A549 (cell line): ENCODE results near the gene GPR15LG. TPM values are rescaled to one million over a fixed set of nuclear protein-coding genes. Genes with fewer than 3 reads are reported as not detected.

Experiments used
- ATAC-seq, 2 experiments: fragments of 200-7000 bp in 1 of 2; fragments of >200 bp in 1 of 2; cut with Nextera tagmentation in 1 of 2; cut with Tn5 transposase in 1 of 2; 3 replicates each; pipeline versions ENCODE4 v1.8.0 to v1.9.1; 2018 to 2020; ENCODE audit warnings: mild to moderate bottlenecking in 1 of 2, moderate library complexity in 1 of 2
- CTCF ChIA-PET: fragments of 300-600 bp; sonication (Branson Sonifier 250); formaldehyde crosslinking; extraction: SDS; loops from one replicate; lab custom pipeline; 2021; ENCODE audit warnings: antibody characterized with exemption, inconsistent platforms; lab: Yijun Ruan, JAX
- POLR2A ChIA-PET: fragments of 350-600 bp; formaldehyde crosslinking; extraction: SDS; loops from one replicate; lab custom pipeline; 2021; ENCODE audit warnings: antibody characterized with exemption, inconsistent platforms; lab: Yijun Ruan, JAX
- DNase-seq, 2 experiments: peaks; one replicate each; pipeline versions ENCODE4 v3.0.0 to v3.0.0-alpha.2; 2011 to 2016; ENCODE audit warnings: low read depth in 1 of 2, low spot score in 1 of 2
- FAIRE-seq: peaks from 2 replicates; lab custom pipeline; 2011; peaks lifted over from hg19 to GRCh38; lab: Jason Lieb, UNC
- H3K27ac ChIP-seq, 2 experiments: fragments of >200 bp; sonication (Bioruptor Twin); formaldehyde crosslinking; 3 replicates each; pipeline ENCODE4 v1.5.1; 2016 to 2017
- H3K4me1 ChIP-seq: fragments of >200 bp; sonication (Bioruptor Twin); formaldehyde crosslinking; 3 replicates; pipeline ENCODE4 v1.6.1; 2016
- H3K4me2 ChIP-seq: fragments of >200 bp; sonication (Bioruptor Twin); formaldehyde crosslinking; 3 replicates; pipeline ENCODE4 v1.6.1; 2016
- H3K4me3 ChIP-seq: fragments of >200 bp; sonication (Bioruptor Twin); formaldehyde crosslinking; 3 replicates; pipeline ENCODE4 v1.5.1; 2016
- H3K9me3 ChIP-seq: fragments of >200 bp; sonication (Bioruptor Twin); formaldehyde crosslinking; 3 replicates; pipeline ENCODE4 v1.6.1; 2016
- CBX2 ChIP-seq: fragments of 200-600 bp; sonication (generic); IDR thresholded peaks from 2 replicates; pipeline ENCODE4 v1.6.1; 2016; ENCODE audit warnings: low read depth, mild to moderate bottlenecking, borderline replicate concordance
- CEBPB ChIP-seq, 2 experiments: fragments of >200 bp in 1 of 2; sonication (Bioruptor Twin) in 1 of 2; formaldehyde crosslinking in 1 of 2; IDR thresholded peaks; 2 replicates each; pipeline ENCODE4 v1.6.1; 2012 to 2016
- EHMT2 ChIP-seq: fragments of 200-600 bp; sonication (generic); IDR thresholded peaks from 2 replicates; pipeline ENCODE4 v1.6.1; 2016; ENCODE audit warnings: antibody characterized with exemption, low read depth, mild to moderate bottlenecking, moderate library complexity
- EP300 ChIP-seq, 2 experiments: fragments of >200 bp; sonication (Bioruptor Twin); formaldehyde crosslinking; IDR thresholded peaks; 2 replicates in 1 of 2; 3 replicates in 1 of 2; pipeline ENCODE4 v1.6.1; 2016 to 2017
- FOSB ChIP-seq: fragments of 250-450 bp; sonication (Bioruptor Pico); IDR thresholded peaks from 2 replicates; pipeline ENCODE4 v1.5.0; 2020; ENCODE audit warnings: mild to moderate bottlenecking, moderate library complexity
- FOSL2 ChIP-seq, 2 experiments: fragments of 450-650 bp in 1 of 2; fragments of >200 bp in 1 of 2; sonication (Bioruptor Twin) in 1 of 2; formaldehyde crosslinking; IDR thresholded peaks; 2 replicates each; pipeline versions ENCODE4 v1.5.0 to v1.6.1; 2016 to 2020; ENCODE audit warnings: mild to moderate bottlenecking in 1 of 2, moderate library complexity in 1 of 2
- HEYL ChIP-seq: fragments of 250-450 bp; sonication (Bioruptor Pico); IDR thresholded peaks from 2 replicates; pipeline ENCODE4 v1.8.0; 2021; ENCODE audit warnings: mild to moderate bottlenecking, moderate library complexity
- HOXB13 ChIP-seq: fragments of 250-450 bp; sonication (Bioruptor Pico); IDR thresholded peaks from 2 replicates; pipeline ENCODE4 v1.5.0; 2020; ENCODE audit warnings: low read depth, mild to moderate bottlenecking, moderate library complexity
- HOXB5 ChIP-seq: fragments of 250-450 bp; sonication (Bioruptor Pico); IDR thresholded peaks from 2 replicates; pipeline ENCODE4 v1.5.0; 2020; ENCODE audit warnings: mild to moderate bottlenecking, moderate library complexity
- JUN ChIP-seq, 2 experiments: fragments of >200 bp; sonication (Bioruptor Twin); formaldehyde crosslinking; IDR thresholded peaks; 2 replicates in 1 of 2; 3 replicates in 1 of 2; pipeline ENCODE4 v1.6.1; 2016 to 2017
- KDM5A ChIP-seq: fragments of 200-600 bp; sonication (generic); IDR thresholded peaks from 2 replicates; pipeline ENCODE4 v1.6.1; 2016; ENCODE audit warnings: antibody characterized with exemption, mild to moderate bottlenecking
- PHF8 ChIP-seq: fragments of 200-600 bp; sonication (generic); IDR thresholded peaks from 2 replicates; pipeline ENCODE4 v1.6.1; 2016; ENCODE audit warnings: low read depth, mild to moderate bottlenecking, antibody characterized with exemption, moderate library complexity, borderline replicate concordance
- RCOR1 ChIP-seq: fragments of 150-350 bp; IDR thresholded peaks from 2 replicates; pipeline ENCODE4 v1.6.1; 2014; ENCODE audit warnings: antibody characterized with exemption, low read length, low read depth
- RFX5 ChIP-seq: fragments of 450-650 bp; IDR thresholded peaks from 2 replicates; pipeline ENCODE4 v1.7.1; 2014; ENCODE audit warnings: antibody characterized with exemption, mild to moderate bottlenecking, moderate library complexity
- RNF2 ChIP-seq: fragments of 200-600 bp; sonication (generic); IDR thresholded peaks from 2 replicates; pipeline ENCODE4 v1.6.1; 2016; ENCODE audit warnings: low read depth, mild to moderate bottlenecking, antibody characterized with exemption, moderate library complexity, borderline replicate concordance
- SMC3 ChIP-seq: fragments of >200 bp; sonication (Bioruptor Twin); formaldehyde crosslinking; IDR thresholded peaks from 3 replicates; pipeline ENCODE4 v1.6.1; 2018; ENCODE audit warnings: inconsistent platforms
- SREBF2 ChIP-seq: fragments of 450-650 bp; IDR thresholded peaks from 2 replicates; pipeline ENCODE4 v1.6.1; 2014; ENCODE audit warnings: mild to moderate bottlenecking, moderate library complexity
- TFCP2L1 ChIP-seq: fragments of 250-450 bp; sonication (Bioruptor Pico); IDR thresholded peaks from 2 replicates; pipeline ENCODE4 v1.5.0; 2021; ENCODE audit warnings: mild to moderate bottlenecking
- ZC3H11A ChIP-seq: fragments of 450-650 bp; IDR thresholded peaks from 2 replicates; pipeline ENCODE4 v1.6.1; 2014; ENCODE audit warnings: antibody characterized with exemption, mild to moderate bottlenecking
- WGBS: methylation state at CpG from one replicate; pipeline ENCODE4 v1.1.6; 2017; ENCODE audit errors: missing lambda C conversion rate; 5-methylcytosine and 5-hydroxymethylcytosine counted together
- polyA plus RNA-seq, 4 experiments: library from polyadenylated mRNA; depleted of rRNA in 3 of 4; stranded (reverse); fragments of >200 nt; fragmentation: RNase III in 1 of 4; extraction: RNeasy Plus Mini Kit Qiagen cat#74134 plus additional on column Dnase treatment in 1 of 4; gene quantifications; 2 replicates in 3 of 4; 3 replicates in 1 of 4; pipeline ENCODE4 v1.2.3, GENCODE V29; 2011 to 2017
- TF ChIP-seq, protein P1 (sequence below): IDR thresholded peaks from 2 replicates; pipeline ENCODE4 v1.6.1; 2012; ENCODE audit warnings: low read depth, borderline replicate concordance
- TF ChIP-seq, protein P2 (sequence below): fragments of >200 bp; sonication (Bioruptor Twin); formaldehyde crosslinking; IDR thresholded peaks from 3 replicates; pipeline ENCODE4 v1.5.1; 2016
- TF ChIP-seq, protein P3 (sequence below): fragments of 150-350 bp; IDR thresholded peaks from 2 replicates; pipeline ENCODE4 v1.6.1; 2014; ENCODE audit warnings: low read depth, mild to moderate bottlenecking, low read length

The GPR15LG gene
- polyA plus RNA-seq, 2 of the 4 experiments (the other 2 are of a cell fraction), result not detected

DNA sequence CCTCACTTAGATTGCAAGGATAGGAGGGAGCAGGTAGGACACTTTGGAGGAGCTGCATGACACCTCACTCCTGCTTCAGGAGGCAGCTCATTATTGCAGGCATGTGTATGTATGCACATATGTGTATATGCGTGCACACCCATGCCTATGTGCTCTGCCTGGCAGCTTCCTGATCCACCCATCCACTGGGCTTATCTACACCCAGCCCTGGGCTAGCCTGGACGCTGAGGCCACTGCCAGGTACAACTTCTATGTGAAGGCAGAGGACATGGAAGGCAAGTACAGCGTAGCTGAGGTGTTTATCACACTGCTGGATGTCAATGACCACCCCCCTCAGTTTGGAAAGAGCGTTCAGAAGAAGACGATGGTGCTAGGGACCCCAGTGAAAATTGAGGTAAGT is 38.4 kb downstream of the GPR15LG start:
- TF ChIP-seq ZC3H11A (no peak), RNF2 (no peak), EP300 (IDR thresholded peaks at IDR 0.05) (no peak), KDM5A (no peak), HEYL (CRISPR knock-in tag) (no peak), HOXB5 (CRISPR knock-in tag) (no peak), CBX2 (no peak), RCOR1 (no peak), SMC3 (no peak), FOSL2 (IDR thresholded peaks at IDR 0.05) (no peak), FOSL2 (CRISPR knock-in tag; IDR thresholded peaks at IDR 0.05) (no peak), EHMT2 (no peak), TFCP2L1 (CRISPR knock-in tag) (no peak), SREBF2 (no peak), JUN (IDR thresholded peaks at IDR 0.05) (no peak), PHF8 (no peak), FOSB (CRISPR knock-in tag) (no peak), HOXB13 (CRISPR knock-in tag) (no peak)
- TF ChIP-seq, protein P1, sequence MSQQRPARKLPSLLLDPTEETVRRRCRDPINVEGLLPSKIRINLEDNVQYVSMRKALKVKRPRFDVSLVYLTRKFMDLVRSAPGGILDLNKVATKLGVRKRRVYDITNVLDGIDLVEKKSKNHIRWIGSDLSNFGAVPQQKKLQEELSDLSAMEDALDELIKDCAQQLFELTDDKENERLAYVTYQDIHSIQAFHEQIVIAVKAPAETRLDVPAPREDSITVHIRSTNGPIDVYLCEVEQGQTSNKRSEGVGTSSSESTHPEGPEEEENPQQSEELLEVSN, result no peak
- TF ChIP-seq, protein P2, sequence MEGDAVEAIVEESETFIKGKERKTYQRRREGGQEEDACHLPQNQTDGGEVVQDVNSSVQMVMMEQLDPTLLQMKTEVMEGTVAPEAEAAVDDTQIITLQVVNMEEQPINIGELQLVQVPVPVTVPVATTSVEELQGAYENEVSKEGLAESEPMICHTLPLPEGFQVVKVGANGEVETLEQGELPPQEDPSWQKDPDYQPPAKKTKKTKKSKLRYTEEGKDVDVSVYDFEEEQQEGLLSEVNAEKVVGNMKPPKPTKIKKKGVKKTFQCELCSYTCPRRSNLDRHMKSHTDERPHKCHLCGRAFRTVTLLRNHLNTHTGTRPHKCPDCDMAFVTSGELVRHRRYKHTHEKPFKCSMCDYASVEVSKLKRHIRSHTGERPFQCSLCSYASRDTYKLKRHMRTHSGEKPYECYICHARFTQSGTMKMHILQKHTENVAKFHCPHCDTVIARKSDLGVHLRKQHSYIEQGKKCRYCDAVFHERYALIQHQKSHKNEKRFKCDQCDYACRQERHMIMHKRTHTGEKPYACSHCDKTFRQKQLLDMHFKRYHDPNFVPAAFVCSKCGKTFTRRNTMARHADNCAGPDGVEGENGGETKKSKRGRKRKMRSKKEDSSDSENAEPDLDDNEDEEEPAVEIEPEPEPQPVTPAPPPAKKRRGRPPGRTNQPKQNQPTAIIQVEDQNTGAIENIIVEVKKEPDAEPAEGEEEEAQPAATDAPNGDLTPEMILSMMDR, result no peak
- TF ChIP-seq, protein P3, sequence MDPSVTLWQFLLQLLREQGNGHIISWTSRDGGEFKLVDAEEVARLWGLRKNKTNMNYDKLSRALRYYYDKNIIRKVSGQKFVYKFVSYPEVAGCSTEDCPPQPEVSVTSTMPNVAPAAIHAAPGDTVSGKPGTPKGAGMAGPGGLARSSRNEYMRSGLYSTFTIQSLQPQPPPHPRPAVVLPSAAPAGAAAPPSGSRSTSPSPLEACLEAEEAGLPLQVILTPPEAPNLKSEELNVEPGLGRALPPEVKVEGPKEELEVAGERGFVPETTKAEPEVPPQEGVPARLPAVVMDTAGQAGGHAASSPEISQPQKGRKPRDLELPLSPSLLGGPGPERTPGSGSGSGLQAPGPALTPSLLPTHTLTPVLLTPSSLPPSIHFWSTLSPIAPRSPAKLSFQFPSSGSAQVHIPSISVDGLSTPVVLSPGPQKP, result no peak
- FAIRE-seq, result no peak

DNA sequence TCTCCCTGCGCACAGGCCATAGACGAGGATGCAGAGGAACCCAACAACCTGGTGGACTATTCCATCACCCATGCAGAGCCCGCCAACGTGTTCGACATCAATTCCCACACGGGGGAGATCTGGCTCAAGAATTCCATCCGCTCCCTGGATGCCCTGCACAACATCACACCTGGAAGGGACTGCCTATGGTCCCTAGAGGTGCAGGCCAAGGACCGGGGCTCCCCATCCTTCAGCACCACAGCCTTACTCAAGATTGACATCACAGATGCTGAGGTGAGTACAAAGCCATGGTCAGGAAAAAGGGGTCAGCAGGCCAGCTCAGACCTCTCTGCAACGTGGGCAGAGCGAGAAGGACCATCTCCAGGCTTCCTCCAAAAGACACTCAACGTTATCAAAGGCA is 39.5 kb downstream of the GPR15LG start:
- WGBS, result 32% methylated on average over 8 of the region's 11 CpGs
- DNase-seq, result no peak
- no peak for FAIRE-seq
- no peak for ATAC-seq
- H3K9me3 ChIP-seq, result no peaks in the 10 kb centered on the region
- no peak for TF ChIP-seq RFX5
- no peak for TF ChIP-seq CEBPB (IDR thresholded peaks at IDR 0.05)
- ChIA-PET POLR2A (no interaction called here), CTCF (interaction anchor here (1.2 to 2.0 kb wide), 4 partner anchors 12 to 66 kb away, joined by 3 to 5 read pairs (median 3); no protein-coding TSS in a partner anchor)
- H3K4me3 ChIP-seq, result no peak overlapping the region
- no peaks in the 10 kb centered on the region for H3K4me1 ChIP-seq
- H3K4me2 ChIP-seq, result no peak overlapping the region
- no peak overlapping the region for H3K27ac ChIP-seq

More for the DNA sequence above, 38.4 kb downstream of the GPR15LG start:
- ATAC-seq, result no peak
- POLR2A ChIA-PET, result no interaction called here
- no peak overlapping the region for H3K4me2 ChIP-seq
- no peak overlapping the region for H3K27ac ChIP-seq
- CTCF ChIA-PET, result interaction anchor here (1.2 to 2.0 kb wide), 3 partner anchors 11 to 64 kb away, joined by 3 to 5 read pairs (median 3); no protein-coding TSS in a partner anchor
- H3K9me3 ChIP-seq, result no peaks in the 10 kb centered on the region
- no peaks in the 10 kb centered on the region for H3K4me1 ChIP-seq
- H3K4me3 ChIP-seq, result no peak overlapping the region
- WGBS, result 7% methylated on average over 3 of the region's 5 CpGs
- no peak for DNase-seq
